B cell (primary cell): ENCODE data around the gene TBL1XR1. TPM values are rescaled to one million over a fixed set of nuclear protein-coding genes. Genes with fewer than 3 reads are reported as not detected.

Source experiments
- ATAC-seq: fragments of 200-7000 bp; cut with Tn5 transposase; one replicate; pipeline ENCODE4 v1.10.0; 2021; ENCODE audit warnings: low read depth, mild to moderate bottlenecking, moderate number of reproducible peaks, moderate library complexity
- CTCF ChIA-PET: fragments of 350-600 bp; sonication (Branson Sonifier 250); formaldehyde crosslinking; loops from one replicate; lab custom pipeline; 2021; ENCODE audit warnings: antibody characterized with exemption, inconsistent platforms; lab: Charles Lee
- POLR2A ChIA-PET: fragments of 350-600 bp; sonication (Branson Sonifier 250); formaldehyde crosslinking; loops from one replicate; lab custom pipeline; 2021; ENCODE audit warnings: antibody characterized with exemption; lab: Charles Lee
- DNase-seq: peaks from one replicate; pipeline ENCODE4 v3.0.0; 2013
- H2AFZ ChIP-seq: 2 replicates; pipeline ENCODE4 v1.6.1; 2012; ENCODE audit warnings: mild to moderate bottlenecking, low read depth, low read length; ENCODE audit not compliant: insufficient read depth, poor library complexity, severe bottlenecking
- H3K27ac ChIP-seq, 2 donors: 1 replicate in 1 of 2; 2 replicates in 1 of 2; pipeline ENCODE4 v1.5.1; 2012 to 2013; ENCODE audit warnings: low read length in 2 of 2, mild to moderate bottlenecking in 2 of 2, moderate library complexity in 1 of 2
- H3K27me3 ChIP-seq, 4 experiments: fragments of 200-600 bp in 1 of 4; sonication (generic) in 1 of 4; replicated peaks in 1 of 4; 1 replicate in 2 of 4; 2 replicates in 2 of 4; pipeline versions ENCODE4 v1.6.1 to v1.7.0; 2013 to 2016; ENCODE audit warnings: low read length in 3 of 4, mild to moderate bottlenecking in 2 of 4, mixed read lengths in 1 of 4, moderate library complexity in 1 of 4; ENCODE audit not compliant: insufficient read depth in 4 of 4, control insufficient read depth in 3 of 4; ENCODE audit errors: control extremely low read depth in 1 of 4
- H3K36me3 ChIP-seq, 2 experiments: replicated peaks in 1 of 2; 1 replicate in 1 of 2; 2 replicates in 1 of 2; pipeline versions ENCODE4 v1.6.1 to v1.7.1; 2013; ENCODE audit warnings: low read length in 1 of 2; ENCODE audit not compliant: insufficient read depth in 2 of 2, control insufficient read depth in 1 of 2; ENCODE audit errors: control extremely low read depth in 1 of 2, extremely low read depth in 1 of 2
- H3K4me1 ChIP-seq, 2 donors: fragments of 200-600 bp in 1 of 2; sonication (generic) in 1 of 2; 1 replicate in 1 of 2; 2 replicates in 1 of 2; pipeline versions ENCODE4 v1.5.1 to v1.6.1; 2013 to 2017; ENCODE audit warnings: low read length in 2 of 2; ENCODE audit not compliant: control insufficient read depth in 2 of 2, insufficient read depth in 2 of 2
- H3K4me2 ChIP-seq: replicated peaks from 2 replicates; pipeline ENCODE3; 2012; ENCODE audit warnings: mild to moderate bottlenecking, low read depth, low read length; ENCODE audit not compliant: poor library complexity, severe bottlenecking
- H3K4me3 ChIP-seq, 5 experiments: fragments of 200-600 bp in 1 of 5; sonication (generic) in 1 of 5; 1 replicate in 3 of 5; 2 replicates in 2 of 5; pipeline versions ENCODE4 v1.5.1 to v1.7.0; 2011 to 2016; ENCODE audit warnings: low read length in 4 of 5, mild to moderate bottlenecking in 4 of 5, low read depth in 2 of 5, control low read depth in 1 of 5, moderate library complexity in 1 of 5; ENCODE audit not compliant: insufficient read depth in 1 of 5; ENCODE audit errors: control extremely low read depth in 1 of 5, extremely low read depth in 1 of 5
- H3K79me2 ChIP-seq: fragments of 200-600 bp; sonication (generic); one replicate; pipeline ENCODE4 v1.6.0; 2016; ENCODE audit warnings: low read length; ENCODE audit not compliant: control insufficient read depth, insufficient read depth
- H3K9ac ChIP-seq: fragments of 200-600 bp; sonication (generic); 2 replicates; pipeline ENCODE4 v1.6.1; 2017; ENCODE audit warnings: mild to moderate bottlenecking, low read length, moderate library complexity
- H3K9me3 ChIP-seq, 3 donors: one replicate each; pipeline versions ENCODE4 v1.6.1 to v1.7.1; 2013; ENCODE audit warnings: low read length in 2 of 3; ENCODE audit not compliant: control insufficient read depth in 2 of 3, insufficient read depth in 1 of 3; ENCODE audit errors: control extremely low read depth in 1 of 3
- H4K20me1 ChIP-seq: 2 replicates; pipeline ENCODE4 v1.6.0; 2012; ENCODE audit warnings: mild to moderate bottlenecking, low read length; ENCODE audit not compliant: insufficient read depth, control insufficient read depth, poor library complexity, severe bottlenecking
- H3K27ac Mint-ChIP-seq: one replicate; pipeline ENCODE4 v1.8.0; 2021; ENCODE audit warnings: mixed read lengths
- H3K27me3 Mint-ChIP-seq: one replicate; pipeline ENCODE4 v1.8.0; 2021; ENCODE audit warnings: mixed read lengths
- H3K4me1 Mint-ChIP-seq: one replicate; pipeline ENCODE4 v1.8.0; 2021; ENCODE audit warnings: mixed read lengths
- H3K4me3 Mint-ChIP-seq: one replicate; pipeline ENCODE4 v1.8.0; 2021; ENCODE audit warnings: mixed read lengths
- H3K9me3 Mint-ChIP-seq: one replicate; pipeline ENCODE4 v1.8.0; 2022; ENCODE audit warnings: mixed read lengths; ENCODE audit not compliant: insufficient read depth
- EZH2 ChIP-seq: IDR thresholded peaks from 2 replicates; pipeline ENCODE4 v1.6.1; 2012; ENCODE audit warnings: borderline replicate concordance, low read depth, mild to moderate bottlenecking, moderate library complexity, low read length; ENCODE audit not compliant: insufficient read depth, poor library complexity, severe bottlenecking
- WGBS: methylation state at CpG from one replicate; pipeline ENCODE4 v1.1.5; 2013; ENCODE audit warnings: missing lambda C conversion rate; ENCODE audit not compliant: insufficient coverage; 5-methylcytosine and 5-hydroxymethylcytosine counted together
- intact Hi-C: fragments of 100-400 bp; cut with micrococcal nuclease; formaldehyde crosslinking; loops from one replicate; pipeline ENCODE4 v1.10.0; 2022
- polyA plus RNA-seq: library from polyadenylated mRNA; depleted of rRNA; stranded (reverse); fragments of >200 nt; gene quantifications from 2 replicates; pipeline ENCODE4 v1.2.3, GENCODE V29; 2012
- total RNA-seq, 2 donors: library from RNA; stranded (reverse); fragments of 120-200 nt in 1 of 2; gene quantifications; 1 replicate in 1 of 2; 2 replicates in 1 of 2; pipeline versions ENCODE4 v1.2.3 to v1.2.4, GENCODE V29; 2013 to 2022
- TF ChIP-seq, protein P1 (sequence below): fragments of 200-600 bp; IDR thresholded peaks from one replicate; pipeline ENCODE4 v1.8.0; 2022; ENCODE audit warnings: antibody characterized with exemption, mild to moderate bottlenecking

TBL1XR1 gene
- total and polyA plus RNA-seq, 2 donors (not counting 1 experiment from before 2014, with no cell fraction given), result 17.6 to 128 TPM

DNA sequence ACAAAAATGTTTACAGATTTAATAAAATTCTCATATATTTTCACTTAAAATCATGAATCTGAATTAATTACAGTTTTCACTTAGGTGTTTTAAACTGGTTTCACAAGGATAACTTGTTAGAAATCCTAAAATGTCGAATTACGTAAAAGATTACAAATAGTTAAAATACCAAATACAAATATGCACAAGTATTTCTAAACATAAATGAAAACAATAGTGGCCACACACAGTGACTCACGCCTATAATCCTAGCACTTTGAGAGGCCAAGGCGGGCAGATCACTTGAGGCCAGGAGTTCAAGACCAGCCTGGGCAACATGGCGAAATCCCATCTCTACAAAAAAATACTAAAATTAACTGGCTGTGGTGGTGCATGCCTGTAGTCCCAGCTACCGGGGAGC, 10.9 kb upstream of the TBL1XR1 start:
- no peak for DNase-seq
- WGBS, result 100% methylated on average over 3 of the region's 6 CpGs
- no peaks in the 10 kb centered on the region for H3K36me3 ChIP-seq
- CTCF ChIA-PET, result no interaction called here
- POLR2A ChIA-PET, result no interaction called here
- no peaks in the 10 kb centered on the region for H3K27me3 ChIP-seq
- TF ChIP-seq EZH2, result no peak
- TF ChIP-seq, protein P1, sequence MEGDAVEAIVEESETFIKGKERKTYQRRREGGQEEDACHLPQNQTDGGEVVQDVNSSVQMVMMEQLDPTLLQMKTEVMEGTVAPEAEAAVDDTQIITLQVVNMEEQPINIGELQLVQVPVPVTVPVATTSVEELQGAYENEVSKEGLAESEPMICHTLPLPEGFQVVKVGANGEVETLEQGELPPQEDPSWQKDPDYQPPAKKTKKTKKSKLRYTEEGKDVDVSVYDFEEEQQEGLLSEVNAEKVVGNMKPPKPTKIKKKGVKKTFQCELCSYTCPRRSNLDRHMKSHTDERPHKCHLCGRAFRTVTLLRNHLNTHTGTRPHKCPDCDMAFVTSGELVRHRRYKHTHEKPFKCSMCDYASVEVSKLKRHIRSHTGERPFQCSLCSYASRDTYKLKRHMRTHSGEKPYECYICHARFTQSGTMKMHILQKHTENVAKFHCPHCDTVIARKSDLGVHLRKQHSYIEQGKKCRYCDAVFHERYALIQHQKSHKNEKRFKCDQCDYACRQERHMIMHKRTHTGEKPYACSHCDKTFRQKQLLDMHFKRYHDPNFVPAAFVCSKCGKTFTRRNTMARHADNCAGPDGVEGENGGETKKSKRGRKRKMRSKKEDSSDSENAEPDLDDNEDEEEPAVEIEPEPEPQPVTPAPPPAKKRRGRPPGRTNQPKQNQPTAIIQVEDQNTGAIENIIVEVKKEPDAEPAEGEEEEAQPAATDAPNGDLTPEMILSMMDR, result no peak
- intact Hi-C loops, result no loop called here
- H3K9me3 ChIP-seq, result peaks cover 0 to 10% (median 2%) of the 10 kb centered on the region in 3 donors
- H3K79me2 ChIP-seq, result no peaks in the 10 kb centered on the region
- no peaks in the 10 kb centered on the region for H3K4me1 ChIP-seq
- Mint-ChIP-seq H3K9me3 (no peaks in the 10 kb centered on the region), H3K27ac (no peak overlapping the region), H3K27me3 (no peaks in the 10 kb centered on the region), H3K4me1 (no peaks in the 10 kb centered on the region), H3K4me3 (no peak overlapping the region)
- H4K20me1 ChIP-seq, result no peaks in the 10 kb centered on the region
- H3K4me3 ChIP-seq, result no peak overlapping the region
- no peak overlapping the region for H3K4me2 ChIP-seq
- no peak overlapping the region for H3K9ac ChIP-seq
- ATAC-seq, result no peak
- H3K27ac ChIP-seq, result no peak overlapping the region
- no peak overlapping the region for H2AFZ ChIP-seq

DNA sequence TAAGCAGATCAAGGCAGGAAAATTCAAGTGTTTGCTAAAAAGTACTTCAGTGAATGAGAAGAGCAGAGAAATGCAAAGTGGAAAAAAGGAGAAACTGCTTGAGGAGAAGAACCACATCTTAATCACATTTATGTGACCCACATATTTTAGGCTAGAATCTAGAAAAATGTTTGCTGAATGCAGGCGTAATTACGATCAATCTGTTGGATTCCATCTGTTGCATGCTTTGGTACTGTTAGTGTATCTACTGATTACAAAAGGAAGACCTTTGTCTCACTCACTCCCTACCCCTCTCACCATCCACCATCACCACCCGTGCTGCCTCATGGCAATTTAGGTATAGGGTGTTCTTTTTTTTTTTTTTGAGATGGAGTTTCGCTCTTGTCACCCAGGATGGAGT, 9.7 kb upstream of the TBL1XR1 start:
- Histone ChIP-seq H3K36me3 (no peaks in the 10 kb centered on the region), H3K4me1 (peaks cover 2% of the 10 kb centered on the region in 2 donors), H3K27ac (no peak overlapping the region), H4K20me1 (no peaks in the 10 kb centered on the region), H3K79me2 (no peaks in the 10 kb centered on the region), H3K4me3 (no peak overlapping the region), H3K27me3 (no peaks in the 10 kb centered on the region), H3K9ac (no peak overlapping the region), H2AFZ (no peak overlapping the region), H3K4me2 (no peak overlapping the region), H3K9me3 (peaks cover 0 to 10% (median 2%) of the 10 kb centered on the region in 3 donors)
- no peak overlapping the region for H3K27ac Mint-ChIP-seq
- no peak overlapping the region for H3K4me3 Mint-ChIP-seq
- no peaks in the 10 kb centered on the region for H3K9me3 Mint-ChIP-seq
- no peak for ATAC-seq
- H3K4me1 Mint-ChIP-seq, result peaks cover 3% of the 10 kb centered on the region
- POLR2A ChIA-PET, result interaction anchor here (0.7 kb wide), 1 partner anchor 36 kb away, joined by 4 read pairs; no protein-coding TSS in a partner anchor
- CTCF ChIA-PET, result no interaction called here
- no CpG with 5 or more reads among the region's 4 CpGs for WGBS
- H3K27me3 Mint-ChIP-seq, result no peaks in the 10 kb centered on the region
- intact Hi-C loops, result no loop called here
- DNase-seq, result no peak
- TF ChIP-seq, protein P1, result no peak
- no peak for TF ChIP-seq EZH2
